NCI-H345 treated with DMSO at 0.1 percent for 48 hours (cell line): ENCODE measurements around the gene EMP1.
"Not testable (repeated sequence)": the region's sequence is repeated elsewhere in the genome, so short reads cannot be mapped to it uniquely, and the experiment has no call there.

Experiments used
- DNase-seq: peaks from one replicate; lab custom pipeline; 2025; ENCODE audit not compliant: unreplicated experiment; lab: John Stamatoyannopoulos, UW

The EMP1 gene

GRCh38 chr12:13255792-13256691 is 59.5 kb downstream of the EMP1 start:
- DNase-seq: peak; percentile 90

GRCh38 chr12:13256692-13257045 is 60.1 kb downstream of the EMP1 start:
- no peak for DNase-seq

GRCh38 chr12:13257356-13257875 is 60.9 kb downstream of the EMP1 start:
- DNase-seq: no peak

- no peak for DNase-seq
Observed at GRCh38 chr12:13258197-13258596, 61.7 kb downstream of the EMP1 start.

GRCh38 chr12:13258717-13259119 is 62.2 kb downstream of the EMP1 start:
- DNase-seq: no peak

- not testable (repeated sequence) for DNase-seq
Observed at GRCh38 chr12:13259625-13260024, 63.1 kb downstream of the EMP1 start.

- not testable (repeated sequence) for DNase-seq
Observed at GRCh38 chr12:13267826-13268225, 71.3 kb downstream of the EMP1 start.

GRCh38 chr12:13268581-13268980 is 72.1 kb downstream of the EMP1 start:
- no peak for DNase-seq
